H9 (cell line): ENCODE results near the gene AREG. TPM values are rescaled to one million over a fixed set of nuclear protein-coding genes. Genes with fewer than 3 reads are reported as not detected.

Experiments used
- DNase-seq: peaks from one replicate; pipeline ENCODE4 v3.0.0-alpha.2; 2017
- H2AFZ ChIP-seq: one replicate; pipeline ENCODE4 v1.6.1; 2013; ENCODE audit warnings: mild to moderate bottlenecking, low read length, control low read depth, moderate library complexity
- H2AK5ac ChIP-seq: 2 replicates; pipeline ENCODE4 v1.6.1; 2013; ENCODE audit warnings: low read length, control low read depth, mixed read lengths; ENCODE audit not compliant: insufficient read length
- H2BK120ac ChIP-seq: one replicate; pipeline ENCODE4 v1.6.1; 2013; ENCODE audit warnings: low read depth, mild to moderate bottlenecking, low read length, control low read depth, inconsistent platforms; ENCODE audit not compliant: poor library complexity, severe bottlenecking
- H2BK12ac ChIP-seq: 2 replicates; pipeline ENCODE4 v1.6.1; 2013; ENCODE audit warnings: low read length, control low read depth, mixed read lengths, low read depth; ENCODE audit not compliant: insufficient read length
- H2BK15ac ChIP-seq: 2 replicates; pipeline ENCODE4 v1.6.1; 2013; ENCODE audit warnings: low read depth, low read length, control low read depth
- H2BK20ac ChIP-seq: one replicate; pipeline ENCODE4 v1.6.1; 2013; ENCODE audit warnings: low read depth, mild to moderate bottlenecking, low read length, control low read depth, inconsistent platforms; ENCODE audit not compliant: poor library complexity, severe bottlenecking
- H2BK5ac ChIP-seq: 2 replicates; pipeline ENCODE4 v1.6.1; 2013; ENCODE audit warnings: low read length, control low read depth, mixed read lengths; ENCODE audit not compliant: insufficient read length
- H3K14ac ChIP-seq: 2 replicates; pipeline ENCODE4 v1.6.1; 2013; ENCODE audit warnings: low read length, control low read depth; ENCODE audit not compliant: insufficient read depth
- H3K18ac ChIP-seq: 2 replicates; pipeline ENCODE4 v1.6.1; 2013; ENCODE audit warnings: low read depth, mild to moderate bottlenecking, mixed read lengths, low read length, control low read depth; ENCODE audit not compliant: insufficient read length
- H3K23ac ChIP-seq: 2 replicates; pipeline ENCODE4 v1.6.1; 2013; ENCODE audit warnings: low read length, control low read depth, mixed read lengths, low read depth; ENCODE audit not compliant: insufficient read length
- H3K23me2 ChIP-seq: 2 replicates; pipeline ENCODE4 v1.6.1; 2013; ENCODE audit warnings: low read depth, mild to moderate bottlenecking, mixed read lengths, low read length, control low read depth; ENCODE audit not compliant: insufficient read length, poor library complexity, severe bottlenecking
- H3K27ac ChIP-seq: 2 replicates; pipeline ENCODE4 v1.5.1; 2013; ENCODE audit warnings: low read length, control low read depth, mixed read lengths, low read depth; ENCODE audit not compliant: insufficient read length
- H3K27me3 ChIP-seq: 2 replicates; pipeline ENCODE4 v1.6.1; 2013; ENCODE audit warnings: low read length, control low read depth, inconsistent platforms; ENCODE audit not compliant: insufficient read depth
- H3K4ac ChIP-seq: 2 replicates; pipeline ENCODE4 v1.6.1; 2013; ENCODE audit warnings: low read depth, mild to moderate bottlenecking, control low read depth, inconsistent platforms, low read length, moderate library complexity
- H3K4me1 ChIP-seq: 2 replicates; pipeline ENCODE4 v1.6.1; 2013; ENCODE audit warnings: low read length, control low read depth, inconsistent platforms; ENCODE audit not compliant: insufficient read depth
- H3K4me2 ChIP-seq: 2 replicates; pipeline ENCODE4 v1.6.1; 2013; ENCODE audit warnings: low read length, control low read depth, mixed read lengths; ENCODE audit not compliant: insufficient read length, insufficient read depth
- H3K56ac ChIP-seq: 2 replicates; pipeline ENCODE4 v1.6.1; 2013; ENCODE audit warnings: low read depth, mild to moderate bottlenecking, mixed read lengths, low read length, control low read depth; ENCODE audit not compliant: insufficient read length
- H3K79me1 ChIP-seq: 2 replicates; pipeline ENCODE4 v1.6.1; 2013; ENCODE audit warnings: low read depth, mild to moderate bottlenecking, moderate library complexity, low read length, control low read depth, inconsistent platforms; ENCODE audit not compliant: insufficient read depth, poor library complexity, severe bottlenecking
- H3K79me2 ChIP-seq: 2 replicates; pipeline ENCODE4 v1.6.1; 2013; ENCODE audit warnings: low read length, control low read depth, inconsistent platforms; ENCODE audit not compliant: insufficient read depth
- H3K9ac ChIP-seq: 2 replicates; pipeline ENCODE4 v1.6.1; 2013; ENCODE audit warnings: low read length, control low read depth, mixed read lengths; ENCODE audit not compliant: insufficient read length; ENCODE audit errors: extremely low read depth
- H3K9me3 ChIP-seq: one replicate; pipeline ENCODE4 v1.6.1; 2013; ENCODE audit warnings: low read depth, low read length, inconsistent platforms; ENCODE audit not compliant: control insufficient read depth
- H3T11ph ChIP-seq: one replicate; pipeline ENCODE4 v1.6.1; 2013; ENCODE audit warnings: mild to moderate bottlenecking, low read length, control low read depth, inconsistent platforms
- H4K20me1 ChIP-seq: one replicate; pipeline ENCODE4 v1.6.1; 2013; ENCODE audit not compliant: control insufficient read depth, insufficient read length, insufficient read depth
- H4K5ac ChIP-seq: 2 replicates; pipeline ENCODE4 v1.6.1; 2013; ENCODE audit warnings: low read depth, mild to moderate bottlenecking, mixed read lengths, low read length, control low read depth; ENCODE audit not compliant: insufficient read length
- H4K8ac ChIP-seq: replicated peaks from 2 replicates; pipeline ENCODE4 v1.6.1; 2013; ENCODE audit warnings: low read length, control low read depth, mixed read lengths, low read depth; ENCODE audit not compliant: insufficient read length
- H4K91ac ChIP-seq: 2 replicates; pipeline ENCODE4 v1.6.1; 2013; ENCODE audit warnings: low read depth, mild to moderate bottlenecking, moderate library complexity, mixed read lengths, low read length, control low read depth; ENCODE audit not compliant: insufficient read length
- H3K27ac Mint-ChIP-seq, 3 experiments: 2 replicates in 2 of 3; 3 replicates in 1 of 3; pipeline ENCODE4 v1.8.0; 2020 to 2021; ENCODE audit warnings: mixed read lengths in 3 of 3, mild to moderate bottlenecking in 1 of 3, moderate library complexity in 1 of 3
- H3K27me3 Mint-ChIP-seq: 2 replicates; pipeline ENCODE4 v1.8.0; 2021; ENCODE audit warnings: low read depth, mild to moderate bottlenecking, moderate library complexity, mixed read lengths
- H3K36me3 Mint-ChIP-seq, 3 experiments: 2 replicates in 2 of 3; 3 replicates in 1 of 3; pipeline ENCODE4 v1.8.0; 2020 to 2021; ENCODE audit warnings: low read depth in 3 of 3, mixed read lengths in 3 of 3; ENCODE audit not compliant: insufficient read depth in 1 of 3
- H3K4me1 Mint-ChIP-seq, 2 experiments: 2 replicates each; pipeline ENCODE4 v1.8.0; 2020; ENCODE audit warnings: mixed read lengths in 2 of 2
- H3K4me3 Mint-ChIP-seq, 2 experiments: 2 replicates in 1 of 2; 3 replicates in 1 of 2; pipeline ENCODE4 v1.8.0; 2020 to 2021; ENCODE audit warnings: mild to moderate bottlenecking in 2 of 2, mixed read lengths in 2 of 2, moderate library complexity in 1 of 2
- H3K9me3 Mint-ChIP-seq, 2 experiments: 2 replicates in 1 of 2; 3 replicates in 1 of 2; pipeline ENCODE4 v1.8.0; 2020; ENCODE audit warnings: mild to moderate bottlenecking in 2 of 2, mixed read lengths in 2 of 2, moderate library complexity in 1 of 2
- CTCF ChIP-seq: fragments of 200-600 bp; sonication (generic); conservative IDR thresholded peaks from 3 replicates; pipeline ENCODE4 v1.8.0; 2021; ENCODE audit warnings: antibody characterized with exemption, mild to moderate bottlenecking
- WGBS: extraction: QIAGEN DNeasy Blood & Tissue Kit; methylation state at CpG from one replicate; pipeline ENCODE4 v1.1.7; 2013; ENCODE audit warnings: missing lambda C conversion rate, low lambda C conversion rate, mixed read lengths; ENCODE audit not compliant: insufficient read length; ENCODE audit errors: extremely low coverage; 5-methylcytosine and 5-hydroxymethylcytosine counted together
- total RNA-seq: library from RNA; stranded (reverse); gene quantifications from 2 replicates; pipeline ENCODE4 v1.2.1, GENCODE V29; 2021

Gene AREG
- total RNA-seq, 1 experiment from 2014 or later, result 0.28 TPM

DNA sequence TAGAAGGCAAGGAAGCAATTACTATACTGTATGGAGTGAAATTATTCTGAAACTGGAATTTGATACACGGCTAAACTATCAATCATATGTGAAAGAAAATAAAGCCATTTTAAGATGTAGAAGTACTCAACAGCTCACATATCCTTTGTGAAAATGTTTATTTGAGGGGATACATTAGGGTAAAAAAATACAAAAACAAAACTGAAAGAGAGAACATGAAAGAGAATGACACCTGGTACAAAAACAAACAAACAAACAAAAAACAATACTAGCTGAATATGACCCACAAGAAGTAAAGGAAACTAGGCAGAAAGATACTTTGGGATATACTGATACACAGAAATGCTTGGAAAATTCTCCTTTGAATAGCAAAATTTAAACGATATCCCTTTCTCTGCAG lies 20.8 kb upstream of the AREG start:
- no peak for DNase-seq
- peaks cover 5% of the 10 kb centered on the region in 2 experiments; a peak in 4 of 5 replicates for H3K9me3 Mint-ChIP-seq
- WGBS, result no CpG with 5 or more reads among the region's 2 CpGs
- Histone ChIP-seq H3K18ac (no peak overlapping the region), H3K4me1 (no peaks in the 10 kb centered on the region), H2AK5ac (no peak overlapping the region), H2BK12ac (no peak overlapping the region), H2BK120ac (no peak overlapping the region), H3K14ac (no peak overlapping the region), H3K79me1 (no peaks in the 10 kb centered on the region), H4K5ac (no peak overlapping the region), H3K9ac (no peak overlapping the region), H2AFZ (no peak overlapping the region), H3K9me3 (no peaks in the 10 kb centered on the region), H3K4ac (no peak overlapping the region), H2BK5ac (no peak overlapping the region), H4K91ac (no peak overlapping the region), H3K4me2 (no peak overlapping the region), H3K23ac (no peak overlapping the region), H2BK20ac (no peak overlapping the region), H3K79me2 (no peaks in the 10 kb centered on the region), H3K23me2 (no peaks in the 10 kb centered on the region), H4K20me1 (no peaks in the 10 kb centered on the region), H3K27me3 (no peaks in the 10 kb centered on the region), H3T11ph (no peak overlapping the region), H3K27ac (no peak overlapping the region), H3K56ac (no peak overlapping the region), H2BK15ac (no peak overlapping the region), H4K8ac (no peak overlapping the region)
- no peak for TF ChIP-seq CTCF
- H3K4me3 Mint-ChIP-seq, result no peak overlapping the region
- peaks cover 0 to 1% (median 0%) of the 10 kb centered on the region in 3 experiments; a peak in 1 of 7 replicates for H3K36me3 Mint-ChIP-seq
- no peak overlapping the region for H3K27ac Mint-ChIP-seq
- H3K27me3 Mint-ChIP-seq, result no peaks in the 10 kb centered on the region
- peaks cover 5 to 6% of the 10 kb centered on the region in 2 experiments; a peak in 3 of 4 replicates for H3K4me1 Mint-ChIP-seq
